ENCODE measurements around the gene CHRNB1.

Gene CHRNB1

GRCh38 chr17:7503521-7503920 is 58.7 kb downstream of the CHRNB1 start:
- Histone ChIP-seq H3K36me3 (replicated peaks in 1 of 2; ENCODE audit: control insufficient read depth in 2 of 2, insufficient read depth in 2 of 2, low read length in 2 of 2) (peaks cover 62 to 98% of the 10 kb centered on the region in 2 donors), H2BK120ac (ENCODE audit: low read depth, low read length) (no peak overlapping the region), H3K4me1 (ENCODE audit: control insufficient read depth in 2 of 2, insufficient read depth in 1 of 2, low read depth in 1 of 2, low read length in 2 of 2) (no peaks in the 10 kb centered on the region), H3K4ac (ENCODE audit: low read length) (no peak overlapping the region), H3K27ac (replicated peaks; ENCODE audit: low read length) (no peak overlapping the region), H3K4me3 (ENCODE audit: low read length in 2 of 2) (no peak overlapping the region), H3K4me2 (ENCODE audit: insufficient read depth, low read length, poor library complexity, severe bottlenecking) (no peak overlapping the region), H3K9ac (ENCODE audit: low read depth, low read length, poor library complexity) (no peak overlapping the region), H2AK5ac (ENCODE audit: low read depth, low read length) (no peak overlapping the region), H3K27me3 (ENCODE audit: control insufficient read depth in 3 of 3, insufficient read depth in 3 of 3, low read depth in 1 of 3, low read length in 3 of 3) (no peaks in the 10 kb centered on the region), H2BK15ac (ENCODE audit: low read length) (no peak overlapping the region), H3K79me1 (ENCODE audit: low read depth, low read length) (peaks cover 4% of the 10 kb centered on the region), H2AFZ (ENCODE audit: low read length) (no peak overlapping the region), H4K8ac (ENCODE audit: low read depth, low read length) (no peak overlapping the region), H3K18ac (ENCODE audit: low read length) (no peak overlapping the region), H3K14ac (ENCODE audit: low read length) (no peak overlapping the region), H2BK5ac (ENCODE audit: low read length) (no peak overlapping the region), H2BK12ac (ENCODE audit: low read length) (no peak overlapping the region), H4K91ac (ENCODE audit: low read depth, low read length, poor library complexity) (no peak overlapping the region), H3K9me3 (replicated peaks in 1 of 2; ENCODE audit: control insufficient read depth in 2 of 2, insufficient read depth in 1 of 2, low read depth in 1 of 2, low read length in 2 of 2) (no peaks in the 10 kb centered on the region), H3K23ac (ENCODE audit: low read depth, low read length, poor library complexity) (no peak overlapping the region)
- WGBS, 2 donors (ENCODE audit: extremely low coverage in 2 of 2, insufficient read length in 2 of 2, insufficient replicate concordance in 1 of 2), result no CpG with 5 or more reads among the region's 8 CpGs
- DNase-seq (ENCODE audit: low spot score), result no peak
